GM06990 (cell line): Measurements from ENCODE around the gene ADAMTS16.

Source experiments
- DNase-seq: peaks from one replicate; pipeline ENCODE4 v3.0.0-alpha.2; 2011; ENCODE audit not compliant: insufficient read length; ENCODE audit errors: extremely low read depth
- H3K27me3 ChIP-seq: replicated peaks from 2 replicates; pipeline ENCODE4 v1.6.0; 2011; ENCODE audit warnings: low read length; ENCODE audit not compliant: control insufficient read depth, insufficient read depth
- H3K36me3 ChIP-seq: 2 replicates; pipeline ENCODE4 v1.5.1; 2011; ENCODE audit warnings: low read length; ENCODE audit not compliant: control insufficient read depth, insufficient read depth
- H3K4me3 ChIP-seq: replicated peaks from 2 replicates; pipeline ENCODE4 v1.5.1; 2011; ENCODE audit warnings: low read depth, mild to moderate bottlenecking, control low read depth, low read length
- TF ChIP-seq, protein P1 (sequence below): IDR thresholded peaks from 2 replicates; pipeline ENCODE4 v1.5.1; 2011; ENCODE audit warnings: low read length, control low read depth, mild to moderate bottlenecking, inconsistent platforms; ENCODE audit not compliant: insufficient read depth, poor library complexity, severe bottlenecking

ADAMTS16 gene

GRCh38 chr5:5169466-5169865 lies 29.3 kb downstream of the ADAMTS16 start:
- TF ChIP-seq, protein P1, sequence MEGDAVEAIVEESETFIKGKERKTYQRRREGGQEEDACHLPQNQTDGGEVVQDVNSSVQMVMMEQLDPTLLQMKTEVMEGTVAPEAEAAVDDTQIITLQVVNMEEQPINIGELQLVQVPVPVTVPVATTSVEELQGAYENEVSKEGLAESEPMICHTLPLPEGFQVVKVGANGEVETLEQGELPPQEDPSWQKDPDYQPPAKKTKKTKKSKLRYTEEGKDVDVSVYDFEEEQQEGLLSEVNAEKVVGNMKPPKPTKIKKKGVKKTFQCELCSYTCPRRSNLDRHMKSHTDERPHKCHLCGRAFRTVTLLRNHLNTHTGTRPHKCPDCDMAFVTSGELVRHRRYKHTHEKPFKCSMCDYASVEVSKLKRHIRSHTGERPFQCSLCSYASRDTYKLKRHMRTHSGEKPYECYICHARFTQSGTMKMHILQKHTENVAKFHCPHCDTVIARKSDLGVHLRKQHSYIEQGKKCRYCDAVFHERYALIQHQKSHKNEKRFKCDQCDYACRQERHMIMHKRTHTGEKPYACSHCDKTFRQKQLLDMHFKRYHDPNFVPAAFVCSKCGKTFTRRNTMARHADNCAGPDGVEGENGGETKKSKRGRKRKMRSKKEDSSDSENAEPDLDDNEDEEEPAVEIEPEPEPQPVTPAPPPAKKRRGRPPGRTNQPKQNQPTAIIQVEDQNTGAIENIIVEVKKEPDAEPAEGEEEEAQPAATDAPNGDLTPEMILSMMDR: no peak
- Histone ChIP-seq H3K36me3 (no peaks in the 10 kb centered on the region), H3K4me3 (no peak overlapping the region), H3K27me3 (no peaks in the 10 kb centered on the region)
- no peak for DNase-seq

DNA sequence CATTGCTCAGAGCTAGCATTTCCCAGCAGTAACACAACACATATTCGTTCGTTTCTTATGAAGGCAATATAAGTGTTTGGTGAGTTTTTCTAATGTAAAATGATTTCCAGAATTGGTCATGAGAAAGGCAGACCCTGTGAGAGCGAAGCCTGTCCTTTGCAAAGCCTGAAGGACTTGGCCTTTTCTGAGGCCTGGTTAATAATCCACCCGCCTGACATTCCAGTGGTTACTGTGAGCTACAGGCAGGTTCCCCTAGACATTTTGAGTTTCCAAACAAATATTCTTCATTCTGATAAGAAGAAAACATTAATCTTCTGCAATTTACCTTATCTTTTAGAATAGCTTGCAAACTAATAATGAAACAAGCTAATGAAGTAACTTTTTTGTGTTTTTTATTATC lies 38.0 kb downstream of the ADAMTS16 start:
- H3K4me3 ChIP-seq: no peak overlapping the region
- no peak for DNase-seq
- no peaks in the 10 kb centered on the region for H3K36me3 ChIP-seq
- no peaks in the 10 kb centered on the region for H3K27me3 ChIP-seq
- TF ChIP-seq, protein P1: no peak

DNA sequence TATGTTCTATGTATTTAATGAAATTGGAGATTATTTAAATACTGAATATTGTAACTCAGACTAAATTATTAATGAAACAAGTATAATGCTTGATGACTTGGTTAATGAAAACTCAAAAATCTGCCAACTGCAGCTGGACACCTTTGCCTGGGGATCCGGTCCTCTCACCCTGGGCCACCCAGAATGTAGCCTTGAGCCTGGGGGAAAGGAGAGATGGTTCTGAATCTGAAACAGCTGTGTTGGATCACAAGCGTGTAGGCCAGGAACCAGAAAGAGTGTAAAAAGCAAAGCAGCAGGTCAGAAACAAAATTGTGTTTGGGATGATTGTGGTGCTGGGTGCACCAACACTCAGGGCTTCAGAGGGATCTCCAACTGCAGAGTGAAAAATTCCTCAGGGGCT lies 38.5 kb downstream of the ADAMTS16 start:
- Histone ChIP-seq H3K27me3 (no peaks in the 10 kb centered on the region), H3K4me3 (no peak overlapping the region), H3K36me3 (no peaks in the 10 kb centered on the region)
- DNase-seq: no peak
- TF ChIP-seq, protein P1: no peak

DNA sequence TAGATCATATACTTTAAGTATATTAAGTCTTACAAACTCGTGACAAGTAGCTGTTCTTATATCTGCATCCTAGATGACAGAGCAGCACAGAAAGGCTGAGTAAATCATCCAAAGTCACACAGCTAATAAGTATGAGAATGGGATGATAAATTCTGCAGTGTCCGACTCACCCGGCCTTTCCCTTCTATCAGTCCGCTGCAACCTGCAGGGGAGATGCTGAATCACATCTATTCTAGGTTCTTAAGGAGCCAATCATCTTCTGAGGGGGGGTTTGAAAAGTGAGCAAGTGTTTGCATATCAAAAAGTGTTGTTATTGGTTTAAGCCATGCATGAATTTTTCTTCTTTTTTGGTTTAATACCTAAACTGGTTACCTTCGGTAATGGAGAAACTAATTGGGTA lies 38.9 kb downstream of the ADAMTS16 start:
- DNase-seq: no peak
- no peaks in the 10 kb centered on the region for H3K27me3 ChIP-seq
- TF ChIP-seq, protein P1: no peak
- no peaks in the 10 kb centered on the region for H3K36me3 ChIP-seq
- H3K4me3 ChIP-seq: no peak overlapping the region

DNA sequence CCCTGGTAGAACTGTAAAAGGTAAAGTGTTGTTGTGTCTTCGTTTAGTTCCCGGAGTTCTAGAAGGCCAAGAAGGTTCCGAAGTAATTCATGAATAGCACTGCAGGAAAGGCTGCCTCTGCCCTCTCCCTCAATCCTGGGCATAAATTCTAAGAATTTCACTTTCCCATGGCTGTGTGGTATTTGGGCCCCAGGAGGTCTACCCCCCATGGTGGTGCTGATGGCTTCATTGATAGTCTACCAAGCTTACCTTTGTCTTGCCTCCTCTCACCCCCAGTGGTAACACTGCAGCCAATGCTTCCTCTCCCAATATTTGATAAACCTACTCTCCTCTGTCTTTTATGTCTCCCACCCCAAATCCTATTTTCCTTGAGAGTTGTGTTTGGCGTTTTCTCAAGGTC lies 39.5 kb downstream of the ADAMTS16 start:
- H3K4me3 ChIP-seq: no peak overlapping the region
- H3K27me3 ChIP-seq: no peaks in the 10 kb centered on the region
- DNase-seq: no peak
- H3K36me3 ChIP-seq: no peaks in the 10 kb centered on the region
- TF ChIP-seq, protein P1: no peak

GRCh38 chr5:5181650-5182324 lies 41.7 kb downstream of the ADAMTS16 start:
- TF ChIP-seq, protein P1: no peak
- no peaks in the 10 kb centered on the region for H3K36me3 ChIP-seq
- DNase-seq: no peak
- H3K4me3 ChIP-seq: no peak overlapping the region
- H3K27me3 ChIP-seq: no peaks in the 10 kb centered on the region
